CD14-positive monocyte (primary cell): ENCODE measurements around the gene RSBN1. TPM values are rescaled to one million over a fixed set of nuclear protein-coding genes. Genes with fewer than 3 reads are reported as not detected.

Experiments
- DNase-seq, 3 donors: peaks; one replicate each; pipeline ENCODE4 v3.0.0-alpha.2; 2011 to 2022
- H2AFZ ChIP-seq: 2 replicates; pipeline ENCODE4 v1.6.0; 2012; ENCODE audit warnings: mild to moderate bottlenecking, low read depth, low read length, inconsistent platforms; ENCODE audit not compliant: insufficient read depth, poor library complexity, severe bottlenecking
- H3K27ac ChIP-seq, 2 donors: 1 replicate in 1 of 2; 2 replicates in 1 of 2; pipeline ENCODE4 v1.5.1; 2012 to 2013; ENCODE audit warnings: low read length in 2 of 2, control low read depth in 1 of 2, inconsistent platforms in 1 of 2, low read depth in 1 of 2, mild to moderate bottlenecking in 1 of 2
- H3K27me3 ChIP-seq, 2 donors: one replicate each; pipeline versions ENCODE4 v1.6.0 to v1.6.1; 2011 to 2013; ENCODE audit warnings: low read length in 2 of 2; ENCODE audit not compliant: control insufficient read depth in 2 of 2, insufficient read depth in 2 of 2
- H3K36me3 ChIP-seq, 2 donors: replicated peaks in 1 of 2; 1 replicate in 1 of 2; 2 replicates in 1 of 2; pipeline versions ENCODE4 v1.5.1 to v1.6.1; 2012 to 2013; ENCODE audit warnings: low read length in 2 of 2, control low read depth in 1 of 2, inconsistent platforms in 1 of 2, mild to moderate bottlenecking in 1 of 2; ENCODE audit not compliant: insufficient read depth in 2 of 2, control insufficient read depth in 1 of 2
- H3K4me1 ChIP-seq, 2 donors: 1 replicate in 1 of 2; 2 replicates in 1 of 2; pipeline versions ENCODE4 v1.5.1 to v1.6.1; 2012 to 2013; ENCODE audit warnings: low read length in 2 of 2, control low read depth in 1 of 2, inconsistent platforms in 1 of 2, mild to moderate bottlenecking in 1 of 2, moderate library complexity in 1 of 2; ENCODE audit not compliant: insufficient read depth in 2 of 2, control insufficient read depth in 1 of 2
- H3K4me2 ChIP-seq: replicated peaks from 2 replicates; pipeline ENCODE3; 2012; ENCODE audit warnings: low read length, moderate library complexity, mild to moderate bottlenecking; ENCODE audit not compliant: poor library complexity, severe bottlenecking; ENCODE audit errors: extremely low read depth
- H3K4me3 ChIP-seq, 3 experiments: fragments of 200-600 bp in 1 of 3; sonication (generic) in 1 of 3; replicated peaks in 1 of 3; 1 replicate in 2 of 3; 2 replicates in 1 of 3; pipeline ENCODE4 v1.5.1; 2011 to 2013; ENCODE audit warnings: low read length in 3 of 3, mild to moderate bottlenecking in 3 of 3, control low read depth in 2 of 3, low read depth in 2 of 3, inconsistent platforms in 1 of 3, moderate library complexity in 1 of 3
- H3K79me2 ChIP-seq: 2 replicates; pipeline ENCODE4 v1.6.0; 2012; ENCODE audit warnings: mild to moderate bottlenecking, control low read depth, inconsistent platforms, low read length, moderate library complexity; ENCODE audit not compliant: insufficient read depth
- H3K9ac ChIP-seq: 2 replicates; pipeline ENCODE4 v1.6.0; 2017; ENCODE audit warnings: low read length, mild to moderate bottlenecking; ENCODE audit not compliant: insufficient read depth, poor library complexity, severe bottlenecking
- H3K9me3 ChIP-seq, 2 donors: replicated peaks in 1 of 2; 1 replicate in 1 of 2; 2 replicates in 1 of 2; pipeline versions ENCODE4 v1.5.1 to v1.6.1; 2012 to 2013; ENCODE audit warnings: low read length in 2 of 2, control low read depth in 1 of 2; ENCODE audit not compliant: control insufficient read depth in 1 of 2, insufficient read depth in 1 of 2
- H4K20me1 ChIP-seq: 2 replicates; pipeline ENCODE4 v1.6.0; 2012; ENCODE audit warnings: mild to moderate bottlenecking, low read length, control low read depth, moderate library complexity; ENCODE audit not compliant: insufficient read depth
- H3K27ac Mint-ChIP-seq, 7 donors: one replicate each; pipeline ENCODE4 v1.8.0; 2020; ENCODE audit warnings: mild to moderate bottlenecking in 7 of 7, mixed read lengths in 7 of 7, moderate library complexity in 6 of 7, inconsistent platforms in 2 of 7
- H3K27me3 Mint-ChIP-seq, 3 donors: one replicate each; pipeline ENCODE4 v1.8.0; 2021 to 2022; ENCODE audit warnings: low read depth in 3 of 3, mild to moderate bottlenecking in 3 of 3, mixed read lengths in 3 of 3, moderate library complexity in 3 of 3, inconsistent platforms in 1 of 3
- H3K36me3 Mint-ChIP-seq, 2 donors: one replicate each; pipeline ENCODE4 v1.8.0; 2020; ENCODE audit warnings: mixed read lengths in 2 of 2, inconsistent platforms in 1 of 2, mild to moderate bottlenecking in 1 of 2
- H3K4me1 Mint-ChIP-seq: one replicate; pipeline ENCODE4 v1.8.0; 2020; ENCODE audit warnings: mild to moderate bottlenecking, mixed read lengths
- H3K4me3 Mint-ChIP-seq, 2 donors: one replicate each; pipeline ENCODE4 v1.8.0; 2020; ENCODE audit warnings: mild to moderate bottlenecking in 2 of 2, mixed read lengths in 2 of 2, moderate library complexity in 1 of 2
- H3K9me3 Mint-ChIP-seq, 7 donors: one replicate each; pipeline ENCODE4 v1.8.0; 2020 to 2022; ENCODE audit warnings: mixed read lengths in 7 of 7, mild to moderate bottlenecking in 6 of 7, moderate library complexity in 6 of 7, inconsistent platforms in 2 of 7
- CTCF ChIP-seq: fragments of 200-600 bp; IDR thresholded peaks from one replicate; pipeline ENCODE4 v1.8.0; 2022; ENCODE audit warnings: antibody characterized with exemption, mild to moderate bottlenecking
- WGBS: methylation state at CpG from one replicate; pipeline ENCODE4 v1.1.5; 2013; ENCODE audit warnings: missing lambda C conversion rate; ENCODE audit not compliant: insufficient coverage; 5-methylcytosine and 5-hydroxymethylcytosine counted together
- intact Hi-C, 2 donors: fragments of 100-400 bp; cut with micrococcal nuclease; formaldehyde crosslinking; loops; one replicate each; pipeline versions ENCODE4 v1.15.0 to v1.15.1; 2023
- polyA plus RNA-seq, 3 donors: library from polyadenylated mRNA; depleted of rRNA in 1 of 3; unstranded in 2 of 3; stranded (reverse) in 1 of 3; fragments of 300-500 nt in 2 of 3; fragments of >200 nt in 1 of 3; fragmentation: Illumina TruSeq in 2 of 3; gene quantifications; 1 replicate in 2 of 3; 2 replicates in 1 of 3; pipeline ENCODE4 v1.2.3, GENCODE V29; 2012 to 2021

Gene RSBN1
- polyA plus RNA-seq, 3 donors, result 6.5 to 9.0 (median 8.9) TPM

GRCh38 chr1:113809670-113810602 lies 2.3 kb downstream of the RSBN1 start:
- H4K20me1 ChIP-seq, result peaks cover 36% of the 10 kb centered on the region
- H3K4me2 ChIP-seq, result peak overlapping the region; percentile 89
- no peaks in the 10 kb centered on the region for H3K9me3 Mint-ChIP-seq
- H2AFZ ChIP-seq, result no peak overlapping the region
- peak overlapping the region in 3 of 7 donors; percentile 54 to 80 (median 59) for H3K27ac Mint-ChIP-seq
- peaks cover 40% of the 10 kb centered on the region for H3K4me1 Mint-ChIP-seq
- peaks cover 12 to 22% of the 10 kb centered on the region in 2 donors for H3K36me3 Mint-ChIP-seq
- H3K27me3 ChIP-seq, result no peaks in the 10 kb centered on the region
- peak overlapping the region; percentile 24 to 35 for H3K4me3 Mint-ChIP-seq
- peaks cover 0 to 1% (median 0%) of the 10 kb centered on the region in 3 donors for H3K27me3 Mint-ChIP-seq
- intact Hi-C loops, result loop anchor here in 1 of 2 donors (5.0 kb wide), 2 partner anchors 53 to 947 kb away; partner anchors contain the start of genes CSDE1 and PHTF1
- H3K27ac ChIP-seq, result peak overlapping the region in 1 of 2 donors; percentile 50
- peaks cover 3 to 11% of the 10 kb centered on the region in 2 donors for H3K36me3 ChIP-seq
- peaks cover 34 to 46% of the 10 kb centered on the region in 2 donors for H3K4me1 ChIP-seq
- DNase-seq, result no peak
- H3K79me2 ChIP-seq, result peaks cover 71% of the 10 kb centered on the region
- H3K9ac ChIP-seq, result no peak overlapping the region
- WGBS, result no CpG with 5 or more reads among the region's 5 CpGs
- no peak for TF ChIP-seq CTCF
- H3K9me3 ChIP-seq, result no peaks in the 10 kb centered on the region
- peak overlapping the region in 1 of 3 experiments; percentile 94 for H3K4me3 ChIP-seq

- Histone ChIP-seq H3K36me3 (peaks cover 0 to 4% of the 10 kb centered on the region in 2 donors), H3K9ac (no peak overlapping the region), H3K27ac (peak overlapping the region in 1 of 2 donors; percentile 50), H3K4me3 (no peak overlapping the region), H2AFZ (no peak overlapping the region), H3K4me2 (no peak overlapping the region), H3K27me3 (no peaks in the 10 kb centered on the region), H3K4me1 (peaks cover 37 to 53% of the 10 kb centered on the region in 2 donors), H4K20me1 (peaks cover 49% of the 10 kb centered on the region), H3K9me3 (no peaks in the 10 kb centered on the region), H3K79me2 (peaks cover 85% of the 10 kb centered on the region)
- intact Hi-C loops, result no loop called here
- H3K4me1 Mint-ChIP-seq, result peaks cover 45% of the 10 kb centered on the region
- H3K27me3 Mint-ChIP-seq, result peaks cover 0 to 1% (median 0%) of the 10 kb centered on the region in 3 donors
- no peaks in the 10 kb centered on the region for H3K9me3 Mint-ChIP-seq
- no peak overlapping the region for H3K4me3 Mint-ChIP-seq
- peaks cover 12 to 19% of the 10 kb centered on the region in 2 donors for H3K36me3 Mint-ChIP-seq
- 100% methylated on average over 1 of the region's 4 CpGs for WGBS
- no peak for DNase-seq
- TF ChIP-seq CTCF, result no peak
- H3K27ac Mint-ChIP-seq, result peak overlapping the region in 5 of 7 donors; percentile 27 to 80 (median 59)
These were observed 3.7 kb downstream of the RSBN1 start for GRCh38 chr1:113808450-113809195.
